ENCODE results near the gene TFAP2A. TPM values are rescaled to one million over a fixed set of nuclear protein-coding genes. Genes with fewer than 3 reads are reported as not detected.

TFAP2A gene
- total RNA-seq, 4 donors from 2014 or later = 0.16 TPM; not detected in 3

- TF ChIP-seq CTCF (IDR thresholded peaks at IDR 0.05; ENCODE audit: low read depth) = no peak
Observed at GRCh38 chr6:10373642-10374359, 41.1 kb downstream of the TFAP2A start.

GRCh38 chr6:10369896-10370295 is 45.0 kb downstream of the TFAP2A start:
- no peak for TF ChIP-seq CTCF (IDR thresholded peaks at IDR 0.05; ENCODE audit: low read depth)

GRCh38 chr6:10368861-10369260 is 46.0 kb downstream of the TFAP2A start:
- TF ChIP-seq CTCF (IDR thresholded peaks at IDR 0.05; ENCODE audit: low read depth) = no peak

GRCh38 chr6:10363911-10364310 is 51.0 kb downstream of the TFAP2A start:
- no peak for TF ChIP-seq CTCF (IDR thresholded peaks at IDR 0.05; ENCODE audit: low read depth)

GRCh38 chr6:10362300-10362699 is 52.6 kb downstream of the TFAP2A start:
- no peak for TF ChIP-seq CTCF (IDR thresholded peaks at IDR 0.05; ENCODE audit: low read depth)

GRCh38 chr6:10361428-10361827 is 53.4 kb downstream of the TFAP2A start:
- TF ChIP-seq CTCF (IDR thresholded peaks at IDR 0.05; ENCODE audit: low read depth) = no peak

- no peak for TF ChIP-seq CTCF (IDR thresholded peaks at IDR 0.05; ENCODE audit: low read depth)
Observed at GRCh38 chr6:10359581-10359980, 55.3 kb downstream of the TFAP2A start.

Measured in subcutaneous adipose tissue (tissue), 4 donors.